Spleen (tissue), 7 donors: Measurements from ENCODE around the gene LCA5L.

ENCODE experiments used
- POLR2A ChIP-seq, 3 donors: fragments of 450-650 bp; IDR thresholded peaks; one replicate each; pipeline ENCODE4 v1.5.1; 2017; ENCODE audit warnings: antibody characterized with exemption in 3 of 3, mild to moderate bottlenecking in 1 of 3
- TF ChIP-seq, protein P1 (sequence below), 11 experiments: fragments of 200-600 bp in 7 of 11; fragments of 450-650 bp in 4 of 11; sonication (generic) in 4 of 11; IDR thresholded peaks in 8 of 11; conservative IDR thresholded peaks in 3 of 11; 1 replicate in 7 of 11; 2 replicates in 4 of 11; pipeline versions ENCODE4 v1.4.0 to v1.8.0; 2016 to 2021; ENCODE audit warnings: antibody characterized with exemption in 11 of 11, inconsistent platforms in 4 of 11, mild to moderate bottlenecking in 1 of 11
- donor health status: DM: no; HTN: no; CAD: no; lungs with moderate emphysema.
- donor health status: DM: no; HTN: no; CAD: no.
- donor health status: DM: no; HTN: no; CAD: no.

DNA sequence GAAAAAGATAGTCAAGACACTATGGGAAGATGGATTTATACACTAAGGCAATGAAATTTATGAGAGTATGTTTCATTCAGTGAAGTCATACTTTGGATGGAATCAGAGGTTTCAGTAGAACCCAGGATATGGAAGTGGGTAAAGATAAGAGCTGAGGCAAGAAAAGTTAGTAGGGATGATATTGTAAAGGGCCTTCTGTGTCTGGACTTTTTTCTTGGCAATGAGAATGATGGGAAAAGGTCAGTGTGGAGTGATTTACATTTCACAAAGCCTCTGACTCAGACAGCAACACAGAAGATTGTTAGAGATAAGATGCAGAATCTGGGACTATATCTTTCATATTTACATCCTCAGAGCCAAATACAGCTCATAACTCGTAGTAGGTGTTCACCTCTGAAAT, 38.3 kb upstream of the LCA5L start:
- no peak for TF ChIP-seq POLR2A (IDR thresholded peaks at IDR 0.05)
- TF ChIP-seq, protein P1, sequence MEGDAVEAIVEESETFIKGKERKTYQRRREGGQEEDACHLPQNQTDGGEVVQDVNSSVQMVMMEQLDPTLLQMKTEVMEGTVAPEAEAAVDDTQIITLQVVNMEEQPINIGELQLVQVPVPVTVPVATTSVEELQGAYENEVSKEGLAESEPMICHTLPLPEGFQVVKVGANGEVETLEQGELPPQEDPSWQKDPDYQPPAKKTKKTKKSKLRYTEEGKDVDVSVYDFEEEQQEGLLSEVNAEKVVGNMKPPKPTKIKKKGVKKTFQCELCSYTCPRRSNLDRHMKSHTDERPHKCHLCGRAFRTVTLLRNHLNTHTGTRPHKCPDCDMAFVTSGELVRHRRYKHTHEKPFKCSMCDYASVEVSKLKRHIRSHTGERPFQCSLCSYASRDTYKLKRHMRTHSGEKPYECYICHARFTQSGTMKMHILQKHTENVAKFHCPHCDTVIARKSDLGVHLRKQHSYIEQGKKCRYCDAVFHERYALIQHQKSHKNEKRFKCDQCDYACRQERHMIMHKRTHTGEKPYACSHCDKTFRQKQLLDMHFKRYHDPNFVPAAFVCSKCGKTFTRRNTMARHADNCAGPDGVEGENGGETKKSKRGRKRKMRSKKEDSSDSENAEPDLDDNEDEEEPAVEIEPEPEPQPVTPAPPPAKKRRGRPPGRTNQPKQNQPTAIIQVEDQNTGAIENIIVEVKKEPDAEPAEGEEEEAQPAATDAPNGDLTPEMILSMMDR (IDR thresholded peaks at IDR 0.05 in 8 of 11, conservative IDR thresholded peaks at IDR 0.05 in 3 of 11) = no peak
